SK-N-SH treated with all-trans-retinoic acid at 6 μM for 48 hours (cell line): Measurements from ENCODE around the gene SLC7A5.

Experiments
- ATAC-seq: fragments of 200-7000 bp; cut with Tn5 transposase; 3 replicates; pipeline ENCODE4 v1.9.1; 2020; ENCODE audit warnings: mild to moderate bottlenecking, moderate library complexity
- ARNTL ChIP-seq: fragments of 450-650 bp; formaldehyde crosslinking; IDR thresholded peaks from 2 replicates; pipeline ENCODE4 v1.5.0; 2020; ENCODE audit warnings: low read depth, mild to moderate bottlenecking, moderate library complexity, borderline replicate concordance
- BACH2 ChIP-seq: fragments of 250-450 bp; sonication (Bioruptor Pico); IDR thresholded peaks from 2 replicates; pipeline ENCODE4 v1.9.0; 2021; ENCODE audit warnings: mild to moderate bottlenecking, borderline replicate concordance
- CSDC2 ChIP-seq: fragments of 250-450 bp; sonication (Bioruptor Pico); IDR thresholded peaks from 2 replicates; pipeline ENCODE4 v1.5.0; 2020; ENCODE audit warnings: mild to moderate bottlenecking, moderate library complexity
- CSRNP3 ChIP-seq: fragments of 250-450 bp; sonication (Bioruptor Pico); IDR thresholded peaks from 2 replicates; pipeline ENCODE4 v1.5.1; 2021; ENCODE audit warnings: mild to moderate bottlenecking, moderate library complexity
- ESRRG ChIP-seq: fragments of 250-450 bp; sonication (Bioruptor Pico); IDR thresholded peaks from 2 replicates; pipeline ENCODE4 v1.6.1; 2021; ENCODE audit warnings: mild to moderate bottlenecking
- GLIS3 ChIP-seq: fragments of 250-450 bp; sonication (Bioruptor Pico); IDR thresholded peaks from 2 replicates; pipeline ENCODE4 v1.5.0; 2020; ENCODE audit warnings: mild to moderate bottlenecking, moderate library complexity
- POU6F1 ChIP-seq: fragments of 250-450 bp; sonication (Bioruptor Pico); IDR thresholded peaks from 2 replicates; pipeline ENCODE4 v1.8.0; 2021; ENCODE audit warnings: low read depth, mild to moderate bottlenecking, moderate library complexity, borderline replicate concordance
- PPARA ChIP-seq: fragments of 250-450 bp; sonication (Bioruptor Pico); IDR thresholded peaks from 2 replicates; pipeline ENCODE4 v1.5.0; 2020; ENCODE audit warnings: mild to moderate bottlenecking, borderline replicate concordance
- RARB ChIP-seq: fragments of 250-450 bp; sonication (Bioruptor Pico); IDR thresholded peaks from 2 replicates; pipeline ENCODE4 v1.8.0; 2021; ENCODE audit warnings: mild to moderate bottlenecking, moderate library complexity
- SNAI2 ChIP-seq: fragments of 250-450 bp; sonication (Bioruptor Pico); IDR thresholded peaks from 2 replicates; pipeline ENCODE4 v1.5.0; 2020; ENCODE audit warnings: mild to moderate bottlenecking, moderate library complexity
- TCF4 ChIP-seq: fragments of 250-450 bp; sonication (Bioruptor Pico); IDR thresholded peaks from 2 replicates; pipeline ENCODE4 v1.8.0; 2021; ENCODE audit warnings: mild to moderate bottlenecking, moderate library complexity, borderline replicate concordance
- TOX ChIP-seq: fragments of 250-450 bp; sonication (Bioruptor Pico); IDR thresholded peaks from 2 replicates; pipeline ENCODE4 v1.8.0; 2021; ENCODE audit warnings: mild to moderate bottlenecking, moderate library complexity, borderline replicate concordance
- TSHZ2 ChIP-seq: fragments of 250-450 bp; sonication (Bioruptor Pico); IDR thresholded peaks from 2 replicates; pipeline ENCODE4 v1.5.0; 2020; ENCODE audit warnings: mild to moderate bottlenecking, moderate library complexity
- ZFP3 ChIP-seq: fragments of 250-450 bp; sonication (Bioruptor Pico); IDR thresholded peaks from 2 replicates; pipeline ENCODE4 v1.5.0; 2020; ENCODE audit warnings: mild to moderate bottlenecking, moderate library complexity
- ZFP30 ChIP-seq: fragments of 450-650 bp; formaldehyde crosslinking; IDR thresholded peaks from 2 replicates; pipeline ENCODE4 v1.5.0; 2022; ENCODE audit warnings: mild to moderate bottlenecking, moderate library complexity
- ZNF565 ChIP-seq: fragments of 450-650 bp; formaldehyde crosslinking; conservative IDR thresholded peaks from 2 replicates; pipeline ENCODE4 v1.5.0; 2020; ENCODE audit warnings: low read depth, mild to moderate bottlenecking, moderate library complexity
- ZNF70 ChIP-seq: fragments of 450-650 bp; formaldehyde crosslinking; IDR thresholded peaks from 2 replicates; pipeline ENCODE4 v1.5.0; 2020; ENCODE audit warnings: mild to moderate bottlenecking, moderate library complexity
- ZNF8 ChIP-seq: fragments of 450-650 bp; formaldehyde crosslinking; IDR thresholded peaks from 2 replicates; pipeline ENCODE4 v1.5.0; 2020; ENCODE audit warnings: mild to moderate bottlenecking, moderate library complexity

The SLC7A5 gene

GRCh38 chr16:87829988-87830672, 39.2 kb downstream of the SLC7A5 start:
- ATAC-seq, result no peak
- TF ChIP-seq ZNF70 (CRISPR knock-in tag), result no peak
- TF ChIP-seq CSDC2, result no peak
- no peak for TF ChIP-seq PPARA
- no peak for TF ChIP-seq BACH2
- no peak for TF ChIP-seq ZFP3 (CRISPR knock-in tag)
- no peak for TF ChIP-seq ZNF565 (CRISPR knock-in tag)
- TF ChIP-seq CSRNP3, result no peak
- TF ChIP-seq TSHZ2 (CRISPR knock-in tag), result no peak
- TF ChIP-seq ESRRG (CRISPR knock-in tag), result no peak
- no peak for TF ChIP-seq ZFP30 (CRISPR knock-in tag)
- no peak for TF ChIP-seq SNAI2
- no peak for TF ChIP-seq TOX (CRISPR knock-in tag)
- no peak for TF ChIP-seq GLIS3

GRCh38 chr16:87829622-87829980, 39.7 kb downstream of the SLC7A5 start:
- no peak for ATAC-seq

GRCh38 chr16:87828907-87829621, 40.2 kb downstream of the SLC7A5 start:
- no peak for ATAC-seq
- no peak for TF ChIP-seq TOX (CRISPR knock-in tag)
- TF ChIP-seq POU6F1 (CRISPR knock-in tag), result no peak
- TF ChIP-seq CSDC2, result no peak
- TF ChIP-seq TCF4 (CRISPR knock-in tag), result no peak
- no peak for TF ChIP-seq BACH2
- TF ChIP-seq PPARA, result no peak
- no peak for TF ChIP-seq ZNF8 (CRISPR knock-in tag)
- no peak for TF ChIP-seq ZFP3 (CRISPR knock-in tag)
- TF ChIP-seq RARB, result no peak
- no peak for TF ChIP-seq ZFP30 (CRISPR knock-in tag)
- TF ChIP-seq ZNF565 (CRISPR knock-in tag), result no peak
- no peak for TF ChIP-seq CSRNP3
- no peak for TF ChIP-seq ARNTL (CRISPR knock-in tag)
- TF ChIP-seq TSHZ2 (CRISPR knock-in tag), result no peak
- TF ChIP-seq ZNF70 (CRISPR knock-in tag), result no peak

More at GRCh38 chr16:87829622-87829980, 39.7 kb downstream of the SLC7A5 start:
- TF ChIP-seq SNAI2 (no peak), PPARA (no peak), TOX (CRISPR knock-in tag) (no peak), ZNF70 (CRISPR knock-in tag) (no peak), RARB (no peak)
